MG63 (cell line): Measurements from ENCODE around the gene CYP4F3. TPM values are rescaled to one million over a fixed set of nuclear protein-coding genes. Genes with fewer than 3 reads are reported as not detected.
"Not testable (repeated sequence)": the region's sequence is repeated elsewhere in the genome, so short reads cannot be mapped to it uniquely, and the experiment has no call there.

Experiments
- DNase-seq: peaks from one replicate; pipeline ENCODE4 v3.0.0-alpha.2; 2020
- H3K27me3 ChIP-seq: fragments of 250-450 bp; sonication (Bioruptor Pico); 2 replicates; pipeline ENCODE4 v1.5.1; 2020; ENCODE audit warnings: mild to moderate bottlenecking, moderate library complexity
- H3K36me3 ChIP-seq: fragments of 250-450 bp; sonication (Bioruptor Pico); 2 replicates; pipeline ENCODE4 v1.5.1; 2020; ENCODE audit warnings: mild to moderate bottlenecking, moderate library complexity
- H3K4me3 ChIP-seq: fragments of 250-450 bp; sonication (Bioruptor Pico); 2 replicates; pipeline ENCODE4 v1.5.1; 2020; ENCODE audit warnings: mild to moderate bottlenecking, moderate library complexity
- H3K9me3 ChIP-seq: fragments of 250-450 bp; sonication (Bioruptor Pico); 2 replicates; pipeline ENCODE4 v1.5.1; 2020; ENCODE audit warnings: mild to moderate bottlenecking, moderate library complexity
- total RNA-seq: library from RNA; depleted of rRNA; stranded (reverse); fragments of >200 nt; shearing (Covaris generic); gene quantifications from 2 replicates; pipeline ENCODE4 v1.2.3, GENCODE V29; 2014; ENCODE audit warnings: low replicate concordance

Gene CYP4F3
- total RNA-seq, 1 experiment from 2014 or later: not detected

DNA sequence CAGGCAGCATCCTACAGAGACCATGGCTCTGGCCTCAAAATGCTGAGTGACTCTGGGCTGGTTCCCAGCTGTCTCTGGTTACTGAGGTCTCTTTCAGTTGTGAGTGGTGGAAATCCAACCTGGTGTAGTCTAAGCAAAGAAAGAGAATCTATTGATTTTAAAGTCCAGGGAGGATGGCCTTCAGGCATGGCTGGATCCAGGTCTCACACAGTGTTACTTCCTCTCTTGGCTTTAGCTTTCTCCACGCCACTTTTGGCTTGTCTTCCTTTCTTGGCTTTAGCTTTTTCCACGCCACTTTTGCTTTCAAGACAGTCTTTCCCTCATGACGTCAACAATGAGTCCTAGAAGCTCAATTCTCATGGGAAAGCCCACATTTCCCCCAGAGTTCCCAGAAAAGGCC, 4.1 kb downstream of the CYP4F3 start:
- Histone ChIP-seq H3K36me3 (no peaks in the 10 kb centered on the region), H3K9me3 (no peaks in the 10 kb centered on the region), H3K4me3 (no peak overlapping the region), H3K27me3 (no peaks in the 10 kb centered on the region)
- no peak for DNase-seq

DNA sequence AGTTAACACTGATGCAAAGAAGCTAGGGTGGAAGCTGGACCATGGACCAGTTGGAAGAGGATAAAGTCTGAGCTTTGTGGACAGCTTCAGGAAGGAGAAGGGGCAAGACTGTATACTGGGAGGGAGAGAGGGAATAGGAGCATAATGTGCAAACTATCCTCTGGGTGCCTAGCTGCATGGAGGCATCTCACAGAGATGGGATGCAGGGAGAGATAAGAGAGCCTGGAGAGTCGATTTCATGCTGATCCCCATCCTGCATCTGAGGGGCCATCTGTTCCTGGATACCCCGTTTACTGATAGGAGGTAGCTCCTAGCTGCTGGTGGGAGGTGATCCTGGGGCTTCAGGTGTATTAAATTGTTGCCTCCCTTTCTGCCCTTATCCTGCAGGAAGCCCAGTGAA, 8.8 kb downstream of the CYP4F3 start:
- H3K36me3 ChIP-seq: no peaks in the 10 kb centered on the region

DNA sequence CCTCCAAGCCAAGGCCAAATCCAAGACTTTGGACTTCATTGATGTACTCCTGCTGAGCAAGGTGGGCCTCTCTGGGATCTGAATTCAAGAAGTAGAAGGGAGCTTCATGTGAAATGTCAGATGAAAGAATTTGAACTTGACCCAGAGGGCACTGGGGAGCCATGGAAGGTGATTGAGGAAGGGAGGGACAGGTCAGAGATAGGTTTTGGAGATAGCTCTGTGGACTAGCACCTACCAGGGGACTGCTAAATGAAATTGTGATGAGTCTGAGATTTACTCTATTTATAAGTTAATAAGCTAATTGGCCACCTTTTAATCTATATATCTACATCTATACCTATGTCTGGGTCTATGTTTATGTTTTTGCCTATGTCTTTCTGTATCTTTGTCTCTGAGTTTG, 9.4 kb downstream of the CYP4F3 start:
- DNase-seq, H3K4me3 ChIP-seq, H3K9me3 ChIP-seq, H3K36me3 ChIP-seq, H3K27me3 ChIP-seq: not testable (repeated sequence)

More for the DNA sequence above, 8.8 kb downstream of the CYP4F3 start:
- no peaks in the 10 kb centered on the region for H3K9me3 ChIP-seq
- no peak overlapping the region for H3K4me3 ChIP-seq
- peaks cover 4% of the 10 kb centered on the region for H3K27me3 ChIP-seq
- DNase-seq: no peak

DNA sequence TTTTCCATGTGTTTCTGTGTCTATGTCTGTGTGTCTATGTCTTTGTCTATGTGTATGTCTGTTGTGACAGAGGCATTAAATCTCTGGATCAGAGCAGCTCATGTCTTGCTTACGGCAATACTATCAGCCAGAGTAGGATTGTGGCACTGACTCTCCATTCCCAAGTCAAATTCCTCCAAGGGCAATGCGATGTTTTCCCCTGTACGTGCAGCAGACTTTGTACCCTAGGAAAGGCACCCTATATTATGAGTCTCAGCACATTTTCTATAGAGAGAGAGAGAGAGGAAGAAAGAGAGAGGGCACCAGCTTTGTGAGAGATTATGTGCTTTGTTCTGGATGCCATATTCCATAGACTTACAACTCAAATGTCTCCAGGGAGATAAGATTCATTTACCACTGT, 11.1 kb downstream of the CYP4F3 start:
- no peak overlapping the region for H3K4me3 ChIP-seq
- peaks cover 20% of the 10 kb centered on the region for H3K27me3 ChIP-seq
- no peaks in the 10 kb centered on the region for H3K36me3 ChIP-seq
- H3K9me3 ChIP-seq: no peaks in the 10 kb centered on the region
- DNase-seq: no peak

DNA sequence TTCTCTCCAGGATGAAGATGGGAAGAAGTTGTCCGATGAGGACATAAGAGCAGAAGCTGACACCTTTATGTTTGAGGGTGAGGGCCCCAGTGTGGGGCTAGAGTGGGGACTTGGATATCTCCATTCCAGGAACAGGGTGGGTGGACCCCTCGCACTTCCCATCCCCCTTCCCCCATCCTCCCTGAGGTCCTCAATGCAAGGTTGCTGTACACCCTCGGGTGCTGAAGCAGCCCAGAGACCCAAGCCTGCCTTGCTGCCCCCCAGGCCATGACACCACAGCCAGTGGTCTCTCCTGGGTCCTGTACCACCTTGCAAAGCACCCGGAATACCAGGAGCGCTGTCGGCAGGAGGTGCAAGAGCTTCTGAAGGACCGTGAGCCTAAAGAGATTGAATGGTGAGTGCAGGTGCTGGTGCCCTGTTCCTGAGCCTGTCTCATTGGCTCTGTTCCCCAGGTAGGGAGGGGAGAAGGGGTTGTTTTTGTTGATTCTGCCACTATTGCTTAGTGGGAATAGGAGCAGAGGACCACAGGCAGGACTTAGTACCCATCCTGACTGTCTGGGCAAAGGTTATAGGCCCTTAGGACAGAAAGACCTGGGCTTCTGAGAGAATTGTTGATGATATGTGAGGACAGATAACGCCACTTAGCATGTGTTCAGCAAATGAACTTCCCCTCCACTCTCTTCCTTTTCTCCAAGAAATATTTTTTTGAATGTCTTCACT, 12.0 kb downstream of the CYP4F3 start:
- H3K27me3 ChIP-seq: peaks cover 27% of the 10 kb centered on the region
- no peaks in the 10 kb centered on the region for H3K9me3 ChIP-seq
- no peak overlapping the region for H3K4me3 ChIP-seq
- DNase-seq: no peak
- no peaks in the 10 kb centered on the region for H3K36me3 ChIP-seq

DNA sequence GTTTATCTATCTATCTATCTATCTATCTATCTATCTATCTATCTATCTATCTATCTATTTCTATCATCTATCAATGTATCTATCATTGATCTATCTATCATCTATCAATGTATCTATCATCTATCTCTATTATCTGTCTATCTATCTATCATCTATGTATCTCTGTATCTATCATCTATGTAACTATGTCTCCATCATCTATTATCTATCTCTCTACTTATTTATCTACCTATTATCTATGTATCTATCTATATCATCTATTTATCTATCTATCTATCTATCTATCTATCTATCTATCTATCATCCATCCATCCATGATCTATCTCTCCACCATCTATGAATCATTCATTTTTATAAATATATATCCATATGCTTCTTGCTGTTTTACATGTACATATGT, 15.8 kb downstream of the CYP4F3 start:
- DNase-seq: no peak

DNA sequence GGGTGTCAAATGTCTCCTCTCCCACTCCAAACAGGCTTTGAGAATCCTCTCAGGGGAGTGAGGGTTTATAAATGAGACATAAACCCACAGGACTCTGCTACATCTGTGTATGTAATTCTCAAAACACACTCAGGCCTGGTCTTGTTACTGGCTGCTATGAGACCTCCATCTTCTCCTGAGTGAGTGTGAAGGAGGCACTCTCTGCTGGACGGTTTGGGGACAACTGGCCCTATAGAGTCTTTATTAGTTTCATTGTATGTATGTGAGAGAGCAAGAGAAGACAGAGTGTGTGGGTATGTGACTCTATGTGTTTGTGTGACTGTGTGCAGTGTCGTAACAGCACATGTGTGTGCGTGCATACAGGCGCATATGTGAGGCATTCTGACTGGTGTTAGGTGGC, 22.6 kb downstream of the CYP4F3 start:
- Histone ChIP-seq H3K36me3 (no peaks in the 10 kb centered on the region), H3K4me3 (no peak overlapping the region), H3K27me3 (peaks cover 10% of the 10 kb centered on the region; the same call in 1 of the 2 replicates), H3K9me3 (no peaks in the 10 kb centered on the region; the same call in 1 of the 2 replicates)
- no peak for DNase-seq

More for the DNA sequence above, 15.8 kb downstream of the CYP4F3 start:
- Histone ChIP-seq H3K4me3 (no peak overlapping the region), H3K36me3 (no peaks in the 10 kb centered on the region), H3K27me3 (peaks cover 30% of the 10 kb centered on the region), H3K9me3 (no peaks in the 10 kb centered on the region)

DNA sequence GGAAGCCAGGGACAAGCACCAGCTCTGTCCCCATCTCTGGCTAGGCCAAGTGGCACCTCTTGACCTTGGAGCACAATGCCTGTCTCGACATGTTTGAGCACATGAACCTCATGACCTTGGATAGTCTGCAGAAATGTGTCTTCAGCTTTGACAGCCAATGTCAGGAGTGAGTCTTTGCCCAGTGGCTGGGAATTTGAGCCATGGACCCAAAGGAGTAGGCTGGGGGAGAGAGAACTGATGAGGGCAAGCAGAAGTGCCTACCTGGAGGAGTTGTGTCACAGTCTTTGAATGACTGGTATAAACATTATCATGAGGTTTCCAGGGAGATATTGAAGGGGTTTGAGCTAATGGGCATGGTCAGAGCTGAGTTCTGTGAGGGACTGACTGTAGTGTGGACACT, 25.5 kb downstream of the CYP4F3 start:
- Histone ChIP-seq H3K36me3 (no peaks in the 10 kb centered on the region), H3K4me3 (no peak overlapping the region), H3K27me3 (peaks cover 20% of the 10 kb centered on the region; the same call in 1 of the 2 replicates), H3K9me3 (no peaks in the 10 kb centered on the region; the same call in 1 of the 2 replicates)
- DNase-seq: no peak

DNA sequence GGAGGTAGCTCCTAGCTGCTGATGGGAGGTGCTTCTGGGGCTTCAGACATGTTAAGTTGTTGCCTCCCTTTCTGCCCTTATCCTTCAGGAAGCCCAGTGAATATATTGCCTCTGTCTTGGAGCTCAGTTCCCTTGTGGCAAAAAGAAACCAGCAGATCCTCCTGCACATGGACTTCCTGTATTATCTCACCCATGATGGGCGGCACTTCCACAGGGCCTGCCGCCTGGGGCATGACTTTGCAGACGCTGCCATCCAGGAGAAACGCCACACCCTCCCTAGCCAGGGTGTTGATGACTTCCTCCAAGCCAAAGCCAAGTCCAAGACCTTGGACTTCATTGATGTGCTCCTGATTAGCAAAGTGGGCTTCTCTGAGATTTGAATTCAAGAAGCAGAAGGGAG, 26.2 kb downstream of the CYP4F3 start:
- DNase-seq: no peak
- Histone ChIP-seq H3K36me3 (no peaks in the 10 kb centered on the region), H3K4me3 (no peak overlapping the region), H3K9me3 (no peaks in the 10 kb centered on the region; the same call in 1 of the 2 replicates), H3K27me3 (peaks cover 15% of the 10 kb centered on the region; the same call in 1 of the 2 replicates)

DNA sequence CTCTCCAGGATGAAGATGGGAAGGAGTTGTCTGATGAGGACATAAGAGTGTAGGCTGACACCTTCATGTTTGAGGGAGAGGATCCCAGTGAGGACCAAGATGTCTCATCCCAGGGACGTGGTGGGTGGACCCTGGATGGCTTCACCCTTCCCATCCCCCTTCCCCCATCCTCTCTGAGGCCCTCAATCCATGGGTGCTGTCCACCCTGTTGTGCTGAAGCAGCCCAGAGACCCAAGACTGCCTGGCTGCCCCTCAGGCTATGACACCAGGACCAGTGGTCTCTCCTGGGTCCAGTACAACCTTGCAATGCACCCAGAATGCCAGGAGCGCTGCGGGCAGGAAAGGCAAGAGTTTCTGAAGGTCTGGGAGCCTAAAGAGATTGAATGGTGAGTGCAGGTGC, 28.7 kb downstream of the CYP4F3 start:
- Histone ChIP-seq H3K4me3 (no peak overlapping the region), H3K36me3 (no peaks in the 10 kb centered on the region), H3K27me3 (peaks cover 15% of the 10 kb centered on the region; the same call in 1 of the 2 replicates), H3K9me3 (no peaks in the 10 kb centered on the region; the same call in 1 of the 2 replicates)
- DNase-seq: no peak

DNA sequence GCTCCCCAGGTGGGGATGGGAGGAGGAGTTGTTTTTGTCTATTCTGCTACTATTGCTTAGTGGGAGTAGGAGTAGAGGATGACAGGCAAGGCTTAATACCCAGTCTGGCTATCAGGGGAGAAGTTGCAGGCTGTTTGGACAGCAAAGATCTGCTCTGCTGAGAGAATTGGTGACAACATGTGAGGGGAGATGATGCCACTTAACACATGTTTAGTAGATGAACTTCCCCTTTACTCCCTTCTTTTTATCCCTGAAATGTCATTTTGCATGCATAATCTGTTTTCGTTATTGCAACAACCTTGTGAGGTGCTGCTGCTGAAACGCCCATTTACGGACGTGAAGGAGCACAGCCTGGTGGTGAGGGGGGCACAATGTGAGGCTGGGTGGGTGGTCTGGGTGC, 29.2 kb downstream of the CYP4F3 start:
- Histone ChIP-seq H3K27me3 (peaks cover 15% of the 10 kb centered on the region; the same call in 1 of the 2 replicates), H3K9me3 (no peaks in the 10 kb centered on the region; the same call in 1 of the 2 replicates), H3K36me3 (no peaks in the 10 kb centered on the region), H3K4me3 (no peak overlapping the region)
- no peak for DNase-seq

DNA sequence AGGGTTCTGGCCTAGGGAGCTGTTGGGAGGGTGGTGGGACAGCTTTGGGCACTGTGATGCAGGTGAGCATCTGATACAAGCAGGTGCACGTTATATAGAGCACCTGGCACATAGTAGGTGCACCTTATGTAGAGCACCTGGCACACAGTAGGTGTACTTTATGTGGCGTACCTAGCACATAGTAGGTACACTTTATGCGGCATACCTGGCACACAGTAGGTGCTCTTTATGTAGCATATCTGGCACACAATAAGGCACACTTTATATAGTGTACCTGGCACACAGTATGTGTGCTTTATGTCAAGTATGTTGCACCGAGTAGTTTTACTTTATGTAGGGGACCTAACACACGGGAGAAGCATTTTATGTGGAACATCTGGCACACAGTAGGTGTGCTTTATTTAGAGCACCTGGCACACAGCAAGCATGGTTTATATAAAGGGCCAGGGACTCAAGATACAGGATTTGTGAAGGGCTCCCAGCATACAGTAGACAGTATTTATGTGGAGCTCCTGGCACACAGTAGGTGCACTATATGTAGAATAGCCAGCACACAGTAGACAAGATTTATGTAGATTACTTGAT, 30.6 kb downstream of the CYP4F3 start:
- peaks cover 15% of the 10 kb centered on the region; the same call in 1 of the 2 replicates for H3K27me3 ChIP-seq
- H3K36me3 ChIP-seq: no peaks in the 10 kb centered on the region
- H3K9me3 ChIP-seq: no peaks in the 10 kb centered on the region
- DNase-seq: no peak
- H3K4me3 ChIP-seq: no peak overlapping the region

DNA sequence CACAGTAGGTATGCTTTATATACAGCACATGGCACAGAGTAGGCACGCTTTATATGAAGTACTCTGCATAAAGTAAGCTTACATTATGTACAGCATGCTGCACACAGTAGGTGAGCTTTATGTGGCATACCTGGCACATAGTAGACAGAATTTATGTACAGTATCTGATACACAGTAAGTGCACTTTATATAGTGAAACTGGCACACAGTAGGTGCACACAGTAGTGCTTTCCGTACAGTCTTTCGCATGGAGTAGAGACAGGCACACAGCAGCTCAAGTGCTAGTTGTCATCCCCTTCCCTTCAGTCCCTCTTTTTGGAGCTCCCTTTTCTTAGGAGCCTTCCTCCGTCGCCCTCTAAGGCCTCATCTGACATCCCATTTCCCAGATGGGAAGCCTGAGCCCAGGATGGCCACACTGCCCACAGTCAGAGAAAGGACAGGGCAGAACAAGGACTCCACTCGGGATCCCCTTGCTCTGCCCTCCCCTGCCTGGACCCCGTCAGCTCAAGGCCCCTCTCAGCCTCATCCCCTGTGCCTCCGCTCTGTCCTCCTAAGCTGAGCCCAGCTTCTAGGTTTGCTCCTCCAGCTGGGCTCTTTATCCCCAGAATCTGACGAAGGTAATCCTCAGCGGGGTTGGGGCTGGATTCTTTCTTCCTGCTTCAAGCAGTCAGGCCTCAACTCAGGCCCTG, 31.3 kb downstream of the CYP4F3 start:
- DNase-seq: no peak
- peaks cover 15% of the 10 kb centered on the region; the same call in 1 of the 2 replicates for H3K27me3 ChIP-seq
- H3K4me3 ChIP-seq: no peak overlapping the region
- no peaks in the 10 kb centered on the region for H3K9me3 ChIP-seq
- no peaks in the 10 kb centered on the region for H3K36me3 ChIP-seq

DNA sequence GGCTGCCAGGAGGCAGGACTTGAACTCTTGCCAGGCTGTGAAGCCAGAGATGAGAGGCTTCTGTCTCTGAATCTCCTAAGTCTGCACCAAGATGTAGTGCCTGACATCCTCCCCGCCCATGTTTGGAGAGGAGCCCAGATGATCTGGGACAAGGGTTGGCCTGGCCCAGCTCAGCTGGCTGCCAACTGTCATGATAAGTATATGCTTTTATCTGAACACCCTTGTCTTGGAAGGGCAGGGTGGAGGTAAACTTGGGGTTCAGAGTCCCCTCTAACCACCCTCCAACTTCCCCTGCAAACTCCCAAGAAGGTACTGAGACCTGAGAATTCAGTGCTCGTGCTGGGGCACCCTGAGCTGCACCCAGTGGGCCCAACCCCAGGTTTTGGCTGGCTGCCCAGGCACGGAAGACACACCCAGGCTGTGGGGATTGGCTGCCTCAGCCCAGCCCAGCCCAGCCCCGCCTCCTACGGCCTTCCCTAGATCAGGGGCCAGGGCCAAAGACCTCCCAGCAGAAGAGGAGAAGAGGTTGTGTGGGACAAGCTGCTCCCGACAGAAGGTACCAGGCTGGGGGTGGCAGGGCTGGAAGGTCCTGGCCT, 32.0 kb downstream of the CYP4F3 start, which contains the start of gene CYP4F12:
TSS of gene CYP4F12 (plus strand) at position 508 of the 596 bp plus-strand sequence. CDS start 443 bp downstream, outside the sequence.
- peaks cover 12% of the 10 kb centered on the region; the same call in 1 of the 2 replicates for H3K27me3 ChIP-seq
- H3K36me3 ChIP-seq: no peaks in the 10 kb centered on the region
- no peaks in the 10 kb centered on the region for H3K9me3 ChIP-seq
- H3K4me3 ChIP-seq: no peak within 1 kb of the TSS
- peak; percentile 80 for DNase-seq

DNA sequence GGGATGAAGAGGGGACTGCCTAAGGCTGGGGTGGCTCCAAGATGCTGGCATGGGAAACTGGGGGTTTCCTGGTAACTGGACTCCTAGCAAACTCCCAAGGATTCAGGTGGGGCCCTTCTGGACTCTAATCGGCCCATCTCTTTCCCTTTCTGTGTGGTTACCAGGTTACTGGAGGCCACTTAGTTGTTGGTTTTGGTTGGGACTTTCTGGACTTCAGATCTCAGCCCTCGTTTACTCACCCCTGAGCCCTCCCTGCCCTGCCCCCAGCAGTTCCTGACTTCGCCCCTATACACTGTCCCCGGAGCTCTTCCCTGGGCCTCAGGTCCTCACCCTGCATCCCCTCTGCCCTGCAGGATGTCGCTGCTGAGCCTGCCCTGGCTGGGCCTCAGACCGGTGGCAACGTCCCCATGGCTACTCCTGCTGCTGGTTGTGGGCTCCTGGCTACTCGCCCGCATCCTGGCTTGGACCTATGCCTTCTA, 32.5 kb downstream of the CYP4F3 start:
- peaks cover 10% of the 10 kb centered on the region; the same call in 1 of the 2 replicates for H3K27me3 ChIP-seq
- no peaks in the 10 kb centered on the region for H3K36me3 ChIP-seq
- no peaks in the 10 kb centered on the region for H3K9me3 ChIP-seq
- no peak for DNase-seq
- no peak overlapping the region for H3K4me3 ChIP-seq

DNA sequence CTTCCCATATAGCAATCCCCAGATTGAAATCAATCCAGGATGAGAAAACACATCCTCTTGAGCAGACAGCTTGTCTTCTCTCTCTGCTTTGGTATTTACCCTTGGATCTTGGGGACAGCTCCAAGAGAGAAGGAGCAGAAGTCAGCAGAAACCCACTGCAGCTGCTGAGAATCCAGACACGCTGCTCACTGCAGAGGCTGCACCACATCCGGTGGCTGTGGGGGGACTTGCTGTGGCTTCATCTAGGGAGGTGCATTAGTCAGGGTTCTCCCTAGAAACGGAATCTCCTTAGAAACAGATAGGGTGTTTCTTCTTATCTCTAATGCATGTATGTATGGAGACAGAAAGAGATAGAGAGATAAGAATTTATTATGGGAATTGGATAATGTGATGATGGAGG, 34.9 kb downstream of the CYP4F3 start:
- H3K9me3 ChIP-seq: no peaks in the 10 kb centered on the region
- no peaks in the 10 kb centered on the region for H3K27me3 ChIP-seq
- H3K4me3 ChIP-seq: no peak overlapping the region
- H3K36me3 ChIP-seq: no peaks in the 10 kb centered on the region
- DNase-seq: no peak

DNA sequence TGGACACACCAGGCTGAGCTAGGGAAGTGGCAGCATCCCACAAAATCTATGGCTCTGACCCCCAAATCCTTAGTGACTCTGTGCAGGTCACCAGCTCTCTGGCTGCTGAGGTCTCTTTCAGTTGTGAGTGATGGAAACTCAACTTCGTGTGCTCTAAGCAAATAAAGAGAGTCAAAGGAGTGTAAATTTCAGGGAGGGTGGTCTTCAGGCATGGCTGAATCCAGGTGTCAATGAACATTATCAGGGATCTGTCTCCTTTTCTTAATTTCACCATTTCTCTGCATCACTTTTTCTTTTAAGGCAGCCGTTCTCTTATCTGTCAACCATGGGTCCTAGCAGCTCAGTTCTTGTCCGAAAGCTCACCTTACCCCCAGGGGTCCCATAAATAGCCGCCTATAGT, 38.4 kb downstream of the CYP4F3 start:
- no peak for DNase-seq

More for the DNA sequence above, 38.4 kb downstream of the CYP4F3 start:
- Histone ChIP-seq H3K4me3 (no peak overlapping the region), H3K9me3 (no peaks in the 10 kb centered on the region), H3K36me3 (no peaks in the 10 kb centered on the region), H3K27me3 (no peaks in the 10 kb centered on the region)
